HG03520 (cell line): ENCODE results near the gene KLK7.

Experiments
- ATAC-seq: cut with Tn5 transposase; IDR thresholded peaks from one replicate; pipeline ENCODE4 v1.9.1; 2021; ENCODE audit warnings: mild to moderate bottlenecking, moderate library complexity; ENCODE audit not compliant: unreplicated experiment

KLK7 gene

DNA sequence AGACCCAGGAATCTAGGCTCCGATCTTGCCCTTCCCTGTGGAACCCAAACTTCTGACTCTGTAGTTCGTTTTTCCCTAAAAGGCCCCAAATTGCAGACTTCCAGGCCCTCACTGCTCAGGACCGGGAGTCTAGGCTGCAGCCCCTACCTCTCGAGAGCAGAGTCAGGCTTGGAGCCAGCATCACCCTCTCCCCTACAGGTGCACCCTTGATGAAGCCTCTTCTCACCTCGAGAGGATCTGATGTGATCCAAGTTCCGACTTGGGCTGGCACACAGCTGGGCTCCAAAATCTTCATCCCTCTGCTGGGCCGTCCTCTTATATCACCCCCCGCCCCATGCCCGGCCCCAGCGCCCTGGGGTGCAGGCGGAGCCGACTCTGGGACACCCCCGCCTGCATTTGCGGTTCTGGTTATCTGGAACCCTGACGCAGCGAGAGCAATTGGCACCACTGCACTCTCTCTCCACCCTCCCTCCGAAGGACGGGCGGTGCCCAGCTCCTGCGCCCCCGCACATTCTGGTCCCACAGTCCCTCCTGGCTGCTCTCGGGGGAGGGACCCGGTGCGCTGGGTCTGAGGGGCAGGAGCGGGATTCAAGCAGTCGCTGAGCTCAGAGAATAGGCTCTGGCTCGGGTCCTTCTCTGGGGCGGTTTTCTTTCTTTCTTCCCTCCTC lies at the start of gene KLK7:
Gene KLK7 (minus strand): TSS at position 293 of the 668 bp plus-strand sequence. CDS start 1,518 bp downstream, outside the sequence.
- ATAC-seq, result no peak

DNA sequence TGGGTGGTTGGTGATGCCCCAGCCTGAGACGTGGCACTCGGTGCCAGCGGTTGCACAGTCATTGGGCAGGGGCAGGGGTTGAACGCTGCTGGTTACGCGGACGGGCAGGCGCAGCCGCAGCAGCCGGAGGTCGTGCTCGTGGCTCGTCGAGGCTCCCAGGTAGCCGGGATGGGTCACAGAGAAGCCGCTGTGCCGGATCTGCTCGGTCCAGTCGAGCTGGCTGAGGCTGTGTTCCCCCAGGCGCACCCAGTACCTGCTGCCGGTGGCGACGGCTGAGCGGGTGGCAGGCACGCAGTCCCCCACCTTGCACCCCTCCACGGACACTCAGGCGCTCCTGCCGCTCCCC lies 48.1 kb upstream of the KLK7 start:
- ATAC-seq, result no peak

DNA sequence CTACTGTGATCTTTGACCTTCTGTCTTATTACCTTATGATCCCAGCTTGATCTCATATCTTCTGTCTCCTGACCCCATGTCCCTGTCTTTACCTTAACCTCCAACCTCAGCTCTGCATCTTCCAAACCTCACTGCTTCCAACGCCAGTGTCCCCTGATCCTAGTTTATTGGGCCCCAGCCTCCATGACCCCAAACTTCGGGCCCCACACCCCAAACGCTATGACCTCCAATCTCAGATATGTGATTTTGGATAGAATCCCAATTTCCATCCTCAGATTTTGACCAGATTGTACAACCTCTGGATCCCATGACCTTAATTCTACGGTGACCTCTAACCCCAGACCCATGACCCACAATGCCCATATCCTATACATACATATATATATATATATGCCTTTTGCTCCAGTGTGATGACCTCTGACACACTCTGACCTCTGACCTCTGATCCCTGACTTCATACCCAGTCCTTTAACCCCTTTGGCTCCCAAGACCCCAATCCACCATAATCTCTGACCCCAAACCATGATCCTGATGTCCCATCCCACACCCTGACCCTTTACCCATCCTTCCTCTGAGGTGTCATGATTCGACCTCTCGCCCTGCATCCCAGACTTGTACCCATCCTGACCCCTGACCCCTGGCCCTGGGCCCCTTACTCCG lies 47.6 kb upstream of the KLK7 start:
- ATAC-seq, result no peak

DNA sequence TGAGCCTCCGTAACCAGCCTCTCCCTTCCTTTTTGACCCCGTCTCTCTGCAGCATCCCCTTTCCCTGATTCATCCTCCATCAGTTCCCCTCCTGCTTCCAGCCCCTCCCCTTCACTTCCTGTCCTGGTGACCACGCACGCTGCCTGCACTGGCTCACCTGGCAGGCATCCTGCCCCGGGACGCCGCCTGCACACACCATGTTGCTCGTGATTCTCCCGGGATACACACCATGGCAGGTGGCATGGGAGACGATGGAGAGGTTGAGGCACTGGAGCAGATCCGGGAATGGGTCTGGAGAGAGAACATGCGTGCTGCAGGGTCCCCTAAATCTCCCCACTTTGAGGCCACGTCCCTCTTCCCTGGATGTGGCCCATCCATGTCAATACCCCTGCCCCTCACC lies 46.9 kb upstream of the KLK7 start:
- no peak for ATAC-seq

DNA sequence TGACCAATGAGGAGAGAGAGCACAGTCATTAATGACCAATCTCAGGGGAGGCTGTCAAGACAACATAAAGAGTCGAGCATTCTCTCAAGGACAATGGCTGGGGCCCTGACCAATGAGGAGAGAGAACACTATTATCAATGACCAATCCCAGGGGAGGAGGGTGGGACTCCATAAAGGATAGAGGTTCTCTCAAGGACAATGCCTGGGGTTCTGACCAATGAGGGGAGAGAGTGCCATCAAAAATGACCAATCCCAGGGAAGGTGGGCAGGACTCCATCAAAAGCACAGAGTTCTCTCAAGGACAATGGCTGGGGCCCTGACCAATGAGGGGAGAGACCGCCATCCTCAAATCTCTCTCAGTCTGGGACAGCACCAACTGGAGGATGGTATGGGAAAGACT lies 46.0 kb upstream of the KLK7 start:
- no peak for ATAC-seq

DNA sequence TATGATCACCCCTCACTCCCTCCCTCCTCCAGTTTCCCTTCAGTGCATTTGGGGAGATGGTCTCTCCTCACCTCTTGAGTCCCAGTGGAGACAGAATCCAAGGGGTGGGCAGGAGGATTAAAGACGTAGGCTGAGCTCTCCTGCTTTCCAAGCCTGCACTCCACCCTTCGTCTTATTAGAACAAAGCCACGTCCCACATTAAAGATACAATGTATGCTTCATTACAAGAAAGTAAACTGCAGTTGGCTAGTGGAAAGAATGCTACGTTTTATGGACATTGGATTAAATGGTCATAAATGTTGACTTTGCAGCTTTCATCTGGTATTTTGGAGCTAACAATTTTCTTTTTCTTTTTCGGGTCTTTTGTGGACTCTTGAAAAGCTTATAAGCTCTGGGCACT lies 44.2 kb upstream of the KLK7 start:
- ATAC-seq, result no peak

DNA sequence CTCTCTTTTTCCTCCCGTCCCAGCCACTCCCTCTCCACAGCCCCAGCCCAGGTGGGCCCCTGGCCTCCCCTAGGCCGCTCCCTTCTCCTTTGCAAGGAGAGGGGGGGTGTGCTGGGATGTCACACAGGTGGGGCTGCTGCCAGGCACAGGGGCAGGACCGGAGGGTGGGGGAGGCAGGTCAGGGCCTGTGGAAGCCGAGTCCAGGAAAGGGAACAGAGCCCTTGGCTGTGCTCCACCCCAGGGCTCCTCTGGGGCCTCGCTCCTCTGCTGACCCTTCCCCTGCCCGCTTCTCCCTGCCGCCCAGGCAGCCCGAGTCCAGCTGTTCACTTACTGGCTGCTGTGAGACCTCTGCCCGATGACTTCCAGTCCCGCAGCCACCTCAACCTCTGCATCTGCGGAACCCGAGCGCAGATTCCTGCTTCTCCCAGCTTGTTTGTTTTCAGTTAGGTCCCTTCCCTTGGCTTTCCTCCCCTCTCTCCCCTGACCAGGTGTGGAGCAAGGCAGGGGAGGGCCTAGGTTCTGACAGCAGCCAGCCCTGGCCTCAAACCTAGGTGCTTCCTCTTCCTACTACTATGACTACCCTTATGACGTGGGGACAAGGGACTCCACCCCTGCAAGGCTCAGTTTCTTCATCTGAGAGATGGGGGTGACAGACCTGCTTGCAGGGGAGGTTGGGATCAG lies 43.5 kb upstream of the KLK7 start:
- ATAC-seq, result no peak

DNA sequence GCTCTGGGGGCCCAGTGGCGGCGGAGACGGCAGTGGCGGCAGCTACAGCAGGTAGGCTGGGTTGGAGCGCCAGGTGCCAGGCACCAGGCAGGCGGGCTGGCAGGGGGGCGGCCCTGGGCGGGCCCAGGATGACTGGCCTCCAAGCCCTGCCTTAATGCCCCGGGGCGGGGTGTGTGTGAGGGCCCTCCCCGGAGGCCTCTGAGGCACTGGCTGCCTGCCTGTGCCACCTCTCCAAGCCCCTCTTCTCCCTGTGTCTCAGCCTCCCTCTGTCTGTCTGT lies 42.8 kb upstream of the KLK7 start, which contains the start of gene KLK11:
Gene KLK11 (minus strand): TSS at position 63 of the 278 bp plus-strand sequence. CDS start 985 bp downstream, outside the sequence.
- no peak for ATAC-seq

DNA sequence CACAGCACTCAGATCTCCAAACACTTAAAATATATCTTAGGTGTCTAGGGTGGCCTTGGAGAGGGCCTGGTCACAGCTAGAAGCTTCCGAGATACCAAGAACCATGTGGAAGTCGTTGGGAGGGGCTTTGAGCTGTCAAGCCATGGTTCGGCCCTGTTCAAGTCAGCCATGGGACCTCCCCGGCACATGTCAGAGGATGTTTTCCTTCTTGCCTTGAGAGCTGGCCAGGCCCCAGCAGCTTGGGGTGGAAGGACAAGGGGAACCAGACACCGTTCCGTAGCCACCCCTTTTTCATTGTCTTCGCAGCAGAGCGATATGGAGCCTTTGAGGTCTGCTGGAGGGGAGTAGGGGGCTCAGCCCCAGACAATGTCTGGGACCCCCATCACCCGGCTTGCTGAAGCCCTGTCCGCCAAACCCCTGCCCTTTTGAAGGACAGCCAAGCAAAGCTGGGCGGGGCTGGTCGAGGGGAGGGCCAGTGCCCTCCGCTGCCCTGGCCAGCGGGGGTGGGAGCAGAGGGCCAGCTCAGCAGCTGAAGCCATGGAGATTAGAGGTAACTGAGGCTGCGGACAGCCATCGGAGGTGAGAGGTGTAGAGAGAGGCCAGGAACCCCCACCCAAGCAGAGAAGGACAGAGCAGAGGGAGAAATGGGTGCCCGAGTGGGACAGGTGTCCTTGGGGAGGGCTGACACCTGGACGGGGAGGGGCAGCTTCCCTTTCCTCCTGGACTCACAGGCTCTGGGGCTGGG lies 42.3 kb upstream of the KLK7 start:
- no peak for ATAC-seq

DNA sequence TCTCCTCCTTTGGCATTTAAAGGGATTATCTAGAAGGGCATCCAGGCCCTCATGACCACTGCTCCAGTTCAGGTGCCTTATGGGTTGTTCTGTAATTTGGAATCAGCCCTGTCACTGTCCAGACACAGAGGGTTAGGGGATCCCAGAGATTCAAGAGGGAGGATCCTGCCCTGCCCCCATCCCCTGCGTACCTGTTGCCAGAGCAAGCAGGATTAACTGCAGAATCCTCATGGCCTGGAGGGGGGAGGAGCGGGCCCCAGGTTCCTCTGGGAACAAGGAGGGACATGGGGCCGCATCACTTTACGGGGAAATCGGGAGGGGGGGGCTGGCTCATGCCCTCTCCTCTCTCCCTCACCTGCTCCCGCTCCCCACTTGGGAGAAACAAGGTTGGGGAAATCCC lies 41.7 kb upstream of the KLK7 start:
- no peak for ATAC-seq

DNA sequence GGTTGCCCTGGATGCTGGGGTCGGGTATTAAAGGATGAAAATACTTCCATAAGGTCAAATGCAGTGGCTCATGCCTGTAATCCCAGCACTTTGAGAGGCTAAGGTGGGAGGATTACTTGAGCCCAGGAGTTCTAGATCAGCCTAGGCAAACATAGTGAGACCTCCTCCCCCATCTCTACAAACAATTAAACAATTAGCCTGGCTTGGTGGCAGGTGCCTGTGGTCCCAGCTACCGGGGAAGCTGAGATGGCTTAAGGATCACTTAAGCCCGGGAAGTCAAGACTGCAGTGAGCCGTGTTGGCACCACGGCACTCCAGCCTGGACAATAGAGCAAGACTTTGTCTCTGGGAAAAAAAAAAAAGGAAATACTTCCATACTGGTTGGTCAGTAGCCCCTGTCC lies 41.2 kb upstream of the KLK7 start:
- no peak for ATAC-seq

DNA sequence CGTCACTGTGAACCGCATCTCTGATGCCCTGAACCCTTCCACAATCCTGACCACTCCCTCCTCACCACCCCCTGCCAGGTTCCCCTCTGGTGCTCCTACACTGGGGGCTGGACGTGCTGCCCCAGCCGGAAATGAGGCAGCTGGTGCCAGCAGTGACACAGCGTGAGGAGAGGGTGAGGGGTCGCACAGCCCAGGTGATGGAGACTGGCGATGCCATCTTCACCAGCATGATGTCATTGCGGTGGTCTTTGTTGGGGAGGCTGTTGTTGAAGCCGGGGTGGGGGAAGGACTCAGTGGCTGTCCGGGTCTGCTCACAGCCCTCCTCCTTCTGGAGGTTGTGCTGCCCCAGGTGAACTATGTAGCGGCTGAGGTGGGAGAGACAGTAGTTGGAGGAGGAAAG lies 40.2 kb upstream of the KLK7 start:
- no peak for ATAC-seq

DNA sequence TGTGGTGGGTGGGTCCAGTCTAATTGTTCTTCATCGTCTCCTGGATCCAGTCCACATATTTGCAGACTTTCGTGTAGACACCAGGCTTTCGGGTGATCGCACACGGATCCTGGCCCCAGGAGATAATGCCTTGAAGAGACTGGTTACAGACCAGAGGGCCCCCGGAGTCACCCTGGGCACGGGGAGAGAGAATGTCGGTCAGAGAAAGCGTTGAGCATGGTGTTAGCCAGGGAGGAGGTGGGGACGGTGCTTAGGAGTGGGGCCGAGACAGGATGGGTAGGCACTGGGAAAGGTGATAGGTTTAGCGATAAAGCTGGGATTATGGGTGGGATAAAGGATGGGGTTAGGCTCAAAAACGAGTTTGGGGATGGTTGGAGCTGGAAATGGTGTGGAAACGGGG lies 38.8 kb upstream of the KLK7 start:
- ATAC-seq, result no peak

DNA sequence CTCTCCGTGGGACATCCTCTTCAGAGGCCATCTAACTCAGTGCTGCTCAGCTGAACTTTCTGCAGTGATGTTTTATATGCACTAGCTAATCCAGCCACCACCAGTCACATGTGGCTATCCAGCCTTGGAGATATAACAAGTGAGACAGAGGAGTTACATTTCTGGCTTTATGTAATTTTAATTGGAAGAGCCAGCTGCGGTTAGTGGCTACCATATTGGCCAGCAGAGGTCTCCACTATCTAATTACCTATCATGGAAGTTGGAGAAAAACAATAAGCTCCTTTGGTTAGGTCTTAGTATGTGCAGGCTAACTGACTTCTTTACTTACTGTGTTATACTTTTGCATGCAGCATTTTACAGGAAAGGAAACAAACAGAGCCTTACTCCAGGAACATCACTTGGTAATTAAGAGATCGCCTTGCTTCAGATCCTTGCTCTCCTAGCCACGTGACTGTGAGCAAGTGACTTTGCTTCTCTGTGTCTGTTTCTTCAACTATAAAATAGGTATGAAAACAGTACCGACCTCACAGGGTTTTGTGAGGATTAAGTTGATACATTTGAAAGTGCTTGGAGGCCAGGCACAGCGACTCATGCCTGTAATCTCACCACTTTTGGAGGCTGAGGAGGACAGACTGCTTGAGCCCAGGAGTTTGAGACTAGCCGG lies 37.4 kb upstream of the KLK7 start:
- ATAC-seq, result no peak

DNA sequence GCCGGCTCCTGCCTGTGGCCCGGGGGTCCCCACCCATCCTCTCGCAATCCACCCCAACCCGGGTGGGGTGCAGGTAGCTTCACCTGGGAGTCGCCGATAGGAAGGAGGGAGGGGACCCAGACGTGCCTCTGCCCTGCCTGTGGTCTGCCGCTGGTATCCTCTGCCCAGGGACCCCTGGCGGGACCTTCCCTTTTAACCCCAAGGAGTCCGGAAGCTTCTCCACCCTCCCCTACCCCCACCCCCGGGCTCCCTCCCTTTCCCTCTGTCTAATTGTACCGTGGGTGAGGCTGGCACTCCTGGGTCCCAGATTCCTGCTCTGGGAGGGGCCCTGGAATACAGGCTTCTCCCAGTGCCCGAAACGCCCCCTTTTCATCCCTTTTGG lies 35.8 kb upstream of the KLK7 start, which contains the start of gene KLK10:
Gene KLK10 (minus strand): TSS at position 166 of the 382 bp plus-strand sequence. CDS start 579 bp downstream, outside the sequence.
- no peak for ATAC-seq

DNA sequence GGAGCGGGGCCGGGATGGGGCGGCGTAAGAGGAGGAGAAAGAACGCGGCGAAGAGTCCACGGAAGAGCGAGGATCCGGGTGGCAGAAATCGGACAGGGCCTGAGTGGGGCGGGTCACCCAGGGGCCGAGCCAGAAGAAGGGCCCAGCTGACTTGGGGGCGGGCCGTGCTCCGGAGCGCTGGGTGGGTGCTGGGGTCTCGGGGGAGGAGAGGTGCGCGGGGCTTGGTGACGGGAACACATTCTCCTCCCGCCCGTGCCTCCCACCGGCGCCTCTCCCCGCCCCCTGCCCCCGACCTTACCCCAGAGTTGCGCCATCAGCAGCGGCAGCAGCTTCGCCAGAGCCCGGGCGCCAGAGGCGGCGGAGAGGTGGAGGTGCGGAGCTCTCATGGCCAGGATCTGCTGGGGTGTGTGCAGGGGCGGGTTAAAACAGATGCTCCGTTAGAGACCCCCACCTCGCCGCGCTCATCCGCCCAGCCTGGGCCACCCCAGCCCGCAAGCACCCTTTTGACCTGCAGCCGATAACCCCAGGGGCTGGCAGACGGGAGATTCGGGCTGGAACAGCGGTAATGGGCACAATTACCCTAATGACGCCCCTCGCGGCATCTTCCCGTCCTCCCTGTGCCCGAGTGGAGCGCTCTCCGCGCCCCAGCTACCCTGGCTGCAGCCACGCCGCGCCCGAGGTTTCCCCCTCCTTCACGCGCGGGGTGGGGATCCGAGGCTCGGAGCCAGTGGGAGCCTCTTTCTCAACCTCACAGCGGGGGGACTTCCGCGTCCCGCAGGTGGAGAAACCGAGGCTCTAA lies 35.2 kb upstream of the KLK7 start:
- no peak for ATAC-seq

DNA sequence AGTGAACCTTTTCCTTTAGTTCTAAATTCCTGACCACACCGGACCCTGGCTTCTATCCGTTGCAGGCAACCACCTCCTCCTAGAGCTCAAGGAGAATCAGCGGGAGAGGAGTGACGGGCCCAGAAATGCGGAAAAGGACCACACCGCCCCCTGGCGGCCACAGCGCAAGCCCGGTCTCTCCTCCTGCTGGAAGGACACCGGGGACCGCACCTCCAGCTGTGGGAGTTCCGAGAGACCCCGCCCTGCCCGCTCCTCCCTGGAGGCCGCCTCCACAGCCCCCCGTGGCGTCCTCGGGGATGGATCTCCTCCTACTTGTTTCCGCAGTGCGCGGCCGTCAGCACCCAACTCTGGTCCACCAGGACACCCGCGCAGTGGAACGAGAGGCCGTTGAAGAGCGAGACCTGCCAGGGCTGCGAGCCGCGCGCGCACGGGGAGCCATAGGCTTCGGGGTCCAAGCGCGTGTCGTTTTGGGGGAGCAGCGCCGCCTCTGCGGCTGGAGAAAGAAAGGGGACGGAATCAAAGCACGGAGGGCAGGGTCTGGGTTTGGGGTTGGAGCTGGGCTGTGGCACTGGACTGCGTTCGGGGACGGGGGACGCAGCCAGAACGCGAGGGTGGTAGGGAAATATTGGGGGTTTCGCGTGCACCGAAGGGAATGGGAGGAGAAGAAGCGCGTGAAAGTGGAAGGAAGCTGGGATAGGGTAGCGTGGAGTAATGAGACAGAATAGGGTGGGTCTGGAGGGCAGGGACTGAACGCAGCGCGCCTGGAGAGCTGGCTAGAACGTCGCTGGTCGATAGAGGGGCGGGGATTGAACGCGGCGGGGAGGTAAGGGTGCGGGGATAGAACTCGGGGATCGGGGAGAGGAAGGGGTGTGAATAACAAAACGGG lies 33.3 kb upstream of the KLK7 start:
- no peak for ATAC-seq

DNA sequence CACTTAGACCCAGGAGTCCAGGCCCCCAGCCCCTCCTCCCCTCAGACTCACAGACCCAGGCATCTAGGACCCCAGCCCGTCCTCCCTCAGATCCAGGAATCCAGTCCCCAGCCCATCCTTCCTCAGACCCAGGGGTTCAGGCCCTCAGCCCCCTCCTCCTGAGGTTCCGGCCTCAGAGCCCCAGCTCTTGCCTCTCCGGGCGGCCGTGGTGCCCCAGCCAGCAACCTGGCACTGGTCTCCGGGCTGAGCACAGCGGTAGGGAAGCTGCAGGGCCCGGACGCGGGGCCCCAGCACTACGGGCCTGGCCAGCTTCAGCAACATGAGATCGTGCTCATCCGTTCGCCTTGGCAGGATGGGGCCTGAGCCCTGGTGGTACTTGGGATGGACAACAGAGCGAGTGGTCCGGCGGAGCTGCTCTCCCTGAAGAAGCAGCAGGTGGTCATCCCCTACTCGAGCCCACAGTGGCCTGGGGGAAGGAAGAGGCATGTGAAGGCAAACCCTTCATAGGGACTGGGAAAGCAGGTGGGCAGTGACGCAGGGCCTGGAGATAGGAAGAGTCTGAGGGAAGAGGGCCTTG lies 32.1 kb upstream of the KLK7 start:
- ATAC-seq, result no peak

DNA sequence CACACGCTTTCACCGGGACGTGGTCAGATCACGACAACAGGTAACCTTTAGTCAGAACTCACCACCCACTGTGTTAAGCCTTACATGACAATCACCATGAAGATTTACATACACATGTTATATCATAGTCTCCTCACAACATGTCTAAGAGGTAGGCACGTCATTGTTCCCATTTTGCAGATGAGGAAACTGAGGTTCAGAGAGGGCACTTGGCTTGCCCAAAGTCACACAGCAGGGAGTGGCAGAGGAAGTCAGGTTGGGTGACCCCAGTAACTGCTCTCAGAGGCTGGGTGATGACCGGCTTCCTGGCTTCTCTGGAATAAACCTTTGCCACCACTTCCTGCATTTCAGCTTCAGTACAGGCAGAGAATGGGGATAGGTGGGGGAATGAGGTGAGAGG lies 30.5 kb upstream of the KLK7 start:
- ATAC-seq, result no peak
